Left lung (tissue), 10 donors: ENCODE data around the gene TBC1D24. TPM values are rescaled to one million over a fixed set of nuclear protein-coding genes. Genes with fewer than 3 reads are reported as not detected.
"Not testable (repeated sequence)": the region's sequence is repeated elsewhere in the genome, so short reads cannot be mapped to it uniquely, and the experiment has no call there.

Experiments used
- ATAC-seq: fragments of 200-7000 bp; cut with Tn5 transposase; one replicate; pipeline ENCODE4 v1.9.1; 2020; ENCODE audit warnings: moderate library complexity
- DNase-seq, 4 donors: peaks; one replicate each; pipeline ENCODE4 v3.0.0-alpha.2; 2013 to 2020
- H3K27ac ChIP-seq, 2 donors: fragments of 200-600 bp; sonication (generic) in 1 of 2; one replicate each; pipeline versions ENCODE4 v1.5.0 to v1.8.0; 2020 to 2021
- H3K27me3 ChIP-seq, 2 donors: fragments of 200-600 bp; sonication (generic) in 1 of 2; one replicate each; pipeline versions ENCODE4 v1.5.0 to v1.8.0; 2020 to 2021
- H3K36me3 ChIP-seq, 2 donors: fragments of 200-600 bp; sonication (generic) in 1 of 2; one replicate each; pipeline versions ENCODE4 v1.5.0 to v1.8.0; 2020 to 2021
- H3K4me1 ChIP-seq, 2 donors: fragments of 200-600 bp; one replicate each; pipeline ENCODE4 v1.8.0; 2021
- H3K4me3 ChIP-seq, 2 donors: fragments of 200-600 bp; sonication (generic) in 1 of 2; one replicate each; pipeline versions ENCODE4 v1.5.0 to v1.8.0; 2020 to 2021; ENCODE audit warnings: mild to moderate bottlenecking in 1 of 2
- H3K9me3 ChIP-seq, 2 donors: fragments of 200-600 bp; sonication (generic) in 1 of 2; one replicate each; pipeline versions ENCODE4 v1.5.0 to v1.8.0; 2020 to 2021
- intact Hi-C, 2 donors: fragments of 100-400 bp; cut with DNase I; formaldehyde crosslinking; loops; one replicate each; pipeline versions ENCODE4 v1.11.2 to v1.14.2; 2022
- polyA plus RNA-seq, 6 donors: library from polyadenylated mRNA; unstranded; fragments of 120-200 nt; gene quantifications; one replicate each; pipeline ENCODE4 v1.2.1, GENCODE V29; 2013; ENCODE audit not compliant: insufficient read length in 6 of 6
- total RNA-seq, 2 donors: library from RNA; stranded (reverse); fragmentation: NEBNext Ultra II Directional; extraction: Animal tissue kit (Norgen Biotek cat#: 25700); gene quantifications; one replicate each; pipeline ENCODE4 v1.2.1, GENCODE V29; 2021
- TF ChIP-seq, protein P1 (sequence below), 2 donors: fragments of 200-600 bp; sonication (generic) in 1 of 2; IDR thresholded peaks; one replicate each; pipeline versions ENCODE4 v1.5.0 to v1.8.0; 2021; ENCODE audit warnings: antibody characterized with exemption in 2 of 2
- donor health status: DM: no; HTN: yes; CAD: no.
- donor health status: DM: no; HTN: no; CAD: no.

The TBC1D24 gene
- total and polyA plus RNA-seq, 8 donors, result 14.2 to 41.4 (median 17.9) TPM

DNA sequence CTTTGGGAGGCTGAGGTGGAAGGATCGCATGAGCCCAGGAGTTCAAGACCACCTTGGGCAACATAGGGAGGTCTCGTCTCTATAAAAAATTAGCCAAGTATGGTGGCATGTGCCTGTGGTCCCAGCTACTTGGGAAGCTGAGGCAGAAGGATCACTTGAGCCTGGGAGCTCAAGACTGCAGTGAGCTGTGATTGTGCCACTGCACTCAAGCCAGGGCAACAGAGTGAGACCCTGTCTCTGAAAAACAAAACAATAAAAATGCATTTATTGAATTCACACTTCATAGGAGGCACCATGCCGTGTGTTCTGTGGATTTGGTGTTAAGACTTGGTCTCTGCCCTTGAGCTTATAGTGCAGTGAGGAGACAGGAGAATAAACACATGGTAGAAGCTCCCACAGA lies 2.4 kb downstream of the TBC1D24 start:
- ATAC-seq, result no peak
- TF ChIP-seq, protein P1, sequence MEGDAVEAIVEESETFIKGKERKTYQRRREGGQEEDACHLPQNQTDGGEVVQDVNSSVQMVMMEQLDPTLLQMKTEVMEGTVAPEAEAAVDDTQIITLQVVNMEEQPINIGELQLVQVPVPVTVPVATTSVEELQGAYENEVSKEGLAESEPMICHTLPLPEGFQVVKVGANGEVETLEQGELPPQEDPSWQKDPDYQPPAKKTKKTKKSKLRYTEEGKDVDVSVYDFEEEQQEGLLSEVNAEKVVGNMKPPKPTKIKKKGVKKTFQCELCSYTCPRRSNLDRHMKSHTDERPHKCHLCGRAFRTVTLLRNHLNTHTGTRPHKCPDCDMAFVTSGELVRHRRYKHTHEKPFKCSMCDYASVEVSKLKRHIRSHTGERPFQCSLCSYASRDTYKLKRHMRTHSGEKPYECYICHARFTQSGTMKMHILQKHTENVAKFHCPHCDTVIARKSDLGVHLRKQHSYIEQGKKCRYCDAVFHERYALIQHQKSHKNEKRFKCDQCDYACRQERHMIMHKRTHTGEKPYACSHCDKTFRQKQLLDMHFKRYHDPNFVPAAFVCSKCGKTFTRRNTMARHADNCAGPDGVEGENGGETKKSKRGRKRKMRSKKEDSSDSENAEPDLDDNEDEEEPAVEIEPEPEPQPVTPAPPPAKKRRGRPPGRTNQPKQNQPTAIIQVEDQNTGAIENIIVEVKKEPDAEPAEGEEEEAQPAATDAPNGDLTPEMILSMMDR (IDR thresholded peaks at IDR 0.05), result no peak
- intact Hi-C loops, result no loop called here
- Histone ChIP-seq H3K27me3 (peaks cover 0 to 21% of the 10 kb centered on the region in 2 donors), H3K4me3 (no peak overlapping the region), H3K4me1 (peaks cover 27 to 66% of the 10 kb centered on the region in 2 donors), H3K9me3 (no peaks in the 10 kb centered on the region), H3K27ac (peak overlapping the region in 1 of 2 donors; percentile 9), H3K36me3 (no peaks in the 10 kb centered on the region)
- DNase-seq, result no peak

DNA sequence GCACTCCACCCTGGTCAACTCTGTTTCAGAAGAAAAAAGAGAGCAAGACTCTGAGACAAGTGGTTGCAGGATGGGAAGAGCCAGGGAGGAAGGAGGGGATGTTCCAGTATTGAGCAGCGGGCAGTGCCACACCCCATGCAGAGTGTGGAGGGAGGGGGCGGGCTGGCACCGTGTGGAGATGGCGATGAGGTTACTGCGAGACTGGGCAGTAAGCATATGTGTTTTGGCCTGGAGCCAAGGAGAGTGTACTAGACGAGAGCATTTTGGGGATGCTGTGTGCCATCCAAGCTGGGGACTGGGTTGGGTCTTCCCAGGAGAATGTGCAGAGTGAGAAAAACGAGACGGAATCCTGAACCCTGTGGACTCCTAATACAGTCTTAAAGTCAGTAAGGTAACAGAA lies 3.4 kb downstream of the TBC1D24 start:
- no peaks in the 10 kb centered on the region for H3K9me3 ChIP-seq
- H3K27ac ChIP-seq, result no peak overlapping the region
- TF ChIP-seq, protein P1 (IDR thresholded peaks at IDR 0.05), result no peak
- peaks cover 35 to 67% of the 10 kb centered on the region in 2 donors for H3K4me1 ChIP-seq
- ATAC-seq (no peak), DNase-seq (no peak)
- peaks cover 0 to 11% of the 10 kb centered on the region in 2 donors for H3K27me3 ChIP-seq
- intact Hi-C loops, result no loop called here
- H3K36me3 ChIP-seq, result no peaks in the 10 kb centered on the region
- no peak overlapping the region for H3K4me3 ChIP-seq

DNA sequence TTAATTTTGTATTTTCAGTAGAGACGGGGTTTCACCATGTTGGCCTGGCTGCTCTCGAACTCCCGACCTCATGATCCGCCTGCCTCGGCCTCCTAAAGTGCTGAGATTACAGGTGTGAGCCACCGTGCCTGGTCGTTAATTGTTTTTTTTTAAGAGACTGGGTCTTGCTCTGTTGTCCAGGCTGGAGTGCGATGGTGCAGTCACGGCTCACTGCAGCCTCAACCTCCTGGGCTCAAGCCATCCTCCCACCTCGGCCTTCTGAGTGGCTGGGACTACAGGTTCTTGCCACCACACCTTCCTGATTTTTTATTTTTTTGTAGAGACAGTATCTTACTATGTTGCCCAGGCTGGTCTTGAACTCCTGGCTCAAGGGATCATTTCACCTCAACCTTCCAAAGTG lies 5.1 kb downstream of the TBC1D24 start:
- intact Hi-C loops, ATAC-seq: not testable (repeated sequence)
- peaks cover 38 to 66% of the 10 kb centered on the region in 2 donors for H3K4me1 ChIP-seq

DNA sequence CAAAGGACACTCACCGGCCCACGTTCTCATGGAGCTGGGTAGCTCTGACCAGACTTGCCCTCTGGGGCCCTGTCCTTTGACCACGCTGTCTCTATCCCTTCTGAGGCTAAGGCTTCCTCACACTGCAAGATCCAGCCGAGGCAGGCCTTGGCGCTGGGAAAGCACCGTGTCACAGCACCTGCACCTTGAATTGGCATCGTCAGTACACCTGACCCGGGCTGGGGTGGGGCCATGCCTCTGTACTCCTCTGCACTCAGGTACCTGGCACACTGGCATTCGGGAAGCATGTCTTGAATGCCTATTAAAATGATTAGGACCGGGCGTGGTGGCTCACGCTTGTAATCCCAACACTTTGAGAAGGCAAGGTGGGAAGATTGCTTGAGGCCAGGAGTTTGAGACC lies 6.0 kb downstream of the TBC1D24 start:
- Histone ChIP-seq H3K4me3 (no peak overlapping the region), H3K4me1 (peaks cover 34 to 68% of the 10 kb centered on the region in 2 donors), H3K9me3 (no peaks in the 10 kb centered on the region), H3K36me3 (peaks cover 0 to 4% of the 10 kb centered on the region in 2 donors), H3K27me3 (no peaks in the 10 kb centered on the region), H3K27ac (peak overlapping the region; percentile 9 to 44)
- peak; percentile 79 for ATAC-seq
- intact Hi-C loops, result no loop called here
- TF ChIP-seq, protein P1 (IDR thresholded peaks at IDR 0.05), result no peak
- DNase-seq, result peak in 1 of 4 donors; percentile 83

More for the DNA sequence above, 5.1 kb downstream of the TBC1D24 start:
- not testable (repeated sequence) for H3K9me3 ChIP-seq, H3K36me3 ChIP-seq, H3K4me3 ChIP-seq, DNase-seq, H3K27ac ChIP-seq, H3K27me3 ChIP-seq

DNA sequence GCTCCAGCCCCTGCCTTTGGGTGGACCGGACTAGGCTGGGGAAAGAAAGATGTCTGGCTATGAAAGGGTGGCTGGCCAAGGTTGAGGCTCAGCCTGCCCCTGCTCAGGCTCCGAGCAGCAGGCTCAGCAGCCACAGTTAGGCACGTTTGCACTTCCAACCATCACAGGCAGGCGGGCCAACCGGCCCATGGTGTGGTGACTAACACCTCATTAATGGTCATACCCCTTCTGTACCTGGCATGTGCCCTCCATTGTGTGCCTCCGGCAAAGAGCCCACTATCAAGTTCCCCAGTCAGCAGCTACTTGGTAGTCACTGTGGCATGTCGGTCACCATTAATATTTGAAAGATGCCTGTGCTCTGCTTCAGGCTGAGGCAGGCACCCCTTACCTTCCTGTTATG lies 6.7 kb downstream of the TBC1D24 start:
- Histone ChIP-seq H3K4me3 (no peak overlapping the region), H3K36me3 (peaks cover 0 to 5% of the 10 kb centered on the region in 2 donors), H3K9me3 (no peaks in the 10 kb centered on the region), H3K27me3 (no peaks in the 10 kb centered on the region), H3K4me1 (peaks cover 33 to 68% of the 10 kb centered on the region in 2 donors), H3K27ac (peak overlapping the region; percentile 4 to 44)
- DNase-seq, result no peak
- no peak for ATAC-seq
- TF ChIP-seq, protein P1 (IDR thresholded peaks at IDR 0.05), result no peak
- intact Hi-C loops, result no loop called here

DNA sequence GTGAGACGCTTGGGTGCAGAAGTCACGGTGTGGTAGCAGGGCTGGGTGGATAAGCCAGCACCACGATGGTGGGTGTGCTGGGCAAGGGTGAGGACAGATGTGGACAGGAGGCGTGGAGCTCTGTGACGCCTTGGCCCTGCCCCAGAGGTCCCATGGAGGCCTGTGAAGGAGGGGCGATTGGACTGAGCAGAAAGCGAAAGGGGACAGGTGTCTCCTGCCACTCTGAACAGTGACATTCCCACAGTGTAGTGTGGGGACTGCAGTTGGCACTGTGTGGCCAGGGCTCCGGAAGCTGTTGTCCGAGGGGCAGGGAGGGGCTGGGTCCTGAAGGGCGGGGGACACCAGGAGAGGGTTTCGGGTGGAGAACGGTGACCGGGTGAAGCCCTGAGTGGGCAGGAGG lies 7.3 kb downstream of the TBC1D24 start:
- H3K9me3 ChIP-seq, result no peaks in the 10 kb centered on the region
- H3K36me3 ChIP-seq, result peaks cover 0 to 5% of the 10 kb centered on the region in 2 donors
- intact Hi-C loops, result no loop called here
- no peaks in the 10 kb centered on the region for H3K27me3 ChIP-seq
- no peak overlapping the region for H3K4me3 ChIP-seq
- H3K27ac ChIP-seq, result no peak overlapping the region
- ATAC-seq (no peak), DNase-seq (no peak)
- H3K4me1 ChIP-seq, result peaks cover 37 to 68% of the 10 kb centered on the region in 2 donors
- TF ChIP-seq, protein P1 (IDR thresholded peaks at IDR 0.05), result no peak
